ENCODE results near the gene STH. TPM values are rescaled to one million over a fixed set of nuclear protein-coding genes. Genes with fewer than 3 reads are reported as not detected.
"Not testable (repeated sequence)": the region's sequence is repeated elsewhere in the genome, so short reads cannot be mapped to it uniquely, and the experiment has no call there.

Gene STH, protein sequence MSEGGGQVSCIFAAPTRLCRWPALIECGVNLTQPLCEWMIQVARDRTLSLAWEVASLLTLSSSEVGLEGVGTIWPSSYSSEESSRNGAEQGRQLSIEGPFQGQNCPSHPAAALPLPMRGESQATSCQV
- total RNA-seq (2014; rRNA removed; shearing (Covaris generic)), result not detected in 2 replicates

DNA sequence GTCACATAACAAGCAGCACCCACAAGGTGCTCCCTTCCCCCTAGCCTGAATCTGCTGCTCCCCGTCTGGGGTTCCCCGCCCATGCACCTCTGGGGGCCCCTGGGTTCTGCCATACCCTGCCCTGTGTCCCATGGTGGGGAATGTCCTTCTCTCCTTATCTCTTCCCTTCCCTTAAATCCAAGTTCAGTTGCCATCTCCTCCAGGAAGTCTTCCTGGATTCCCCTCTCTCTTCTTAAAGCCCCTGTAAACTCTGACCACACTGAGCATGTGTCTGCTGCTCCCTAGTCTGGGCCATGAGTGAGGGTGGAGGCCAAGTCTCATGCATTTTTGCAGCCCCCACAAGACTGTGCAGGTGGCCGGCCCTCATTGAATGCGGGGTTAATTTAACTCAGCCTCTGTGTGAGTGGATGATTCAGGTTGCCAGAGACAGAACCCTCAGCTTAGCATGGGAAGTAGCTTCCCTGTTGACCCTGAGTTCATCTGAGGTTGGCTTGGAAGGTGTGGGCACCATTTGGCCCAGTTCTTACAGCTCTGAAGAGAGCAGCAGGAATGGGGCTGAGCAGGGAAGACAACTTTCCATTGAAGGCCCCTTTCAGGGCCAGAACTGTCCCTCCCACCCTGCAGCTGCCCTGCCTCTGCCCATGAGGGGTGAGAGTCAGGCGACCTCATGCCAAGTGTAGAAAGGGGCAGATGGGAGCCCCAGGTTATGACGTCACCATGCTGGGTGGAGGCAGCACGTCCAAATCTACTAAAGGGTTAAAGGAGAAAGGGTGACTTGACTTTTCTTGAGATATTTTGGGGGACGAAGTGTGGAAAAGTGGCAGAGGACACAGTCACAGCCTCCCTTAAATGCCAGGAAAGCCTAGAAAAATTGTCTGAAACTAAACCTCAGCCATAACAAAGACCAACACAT lies at the start of gene STH:
Gene STH, plus strand, starts transcription at position 264 of the 913 bp plus-strand sequence. Its CDS starts 30 bp downstream, at position 294.
- DNase-seq (ENCODE audit: low read depth in 1 of 2, low spot score in 2 of 2), result no peak
- H3K4me3 ChIP-seq, result no peak within 1 kb of the TSS
- no peaks in the 10 kb centered on the region for H3K9me3 ChIP-seq (replicated peaks)
- H3K27ac ChIP-seq, result no peak within 1 kb of the TSS
- H3K27me3 ChIP-seq (replicated peaks), result no peaks in the 10 kb centered on the region
- H3K36me3 ChIP-seq, result no peaks in the 10 kb centered on the region
- no peaks in the 10 kb centered on the region for H3K4me1 ChIP-seq (replicated peaks)

DNA sequence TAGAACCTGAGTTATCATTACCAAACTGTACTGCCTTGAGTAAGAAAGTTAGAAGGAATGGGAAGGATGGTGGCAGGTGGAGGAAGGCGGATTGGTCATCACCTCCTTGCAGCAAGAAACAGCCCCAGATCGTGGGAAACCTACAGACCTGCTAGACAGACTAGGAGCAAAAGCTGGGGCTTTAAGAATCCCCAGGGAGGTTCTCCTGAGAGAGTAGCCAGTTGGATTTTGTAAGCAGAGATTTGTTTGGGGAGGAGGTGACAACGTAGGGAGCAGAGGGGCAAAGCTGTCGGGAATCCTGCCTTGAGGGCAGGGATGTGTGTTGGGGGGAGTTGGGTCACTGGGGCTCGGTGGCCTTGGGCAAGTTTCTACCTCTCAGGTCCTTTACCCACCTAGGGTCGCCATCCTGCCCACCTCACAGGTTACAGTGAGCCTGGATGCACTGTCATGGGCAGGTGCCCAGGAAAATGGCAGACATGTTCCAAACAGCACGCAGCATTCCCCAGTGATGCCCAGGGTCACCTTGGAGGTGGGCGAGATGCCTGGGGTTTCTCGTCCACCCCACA lies 49.2 kb upstream of the STH start:
- no peak overlapping the region for H3K27ac ChIP-seq
- H3K27me3 ChIP-seq (replicated peaks), result peaks cover 50% of the 10 kb centered on the region
- H3K4me3 ChIP-seq, result no peak overlapping the region
- DNase-seq (ENCODE audit: low read depth in 1 of 2, low spot score in 2 of 2), result no peak
- no peaks in the 10 kb centered on the region for H3K9me3 ChIP-seq (replicated peaks)
- H3K4me1 ChIP-seq (replicated peaks), result peaks cover 6% of the 10 kb centered on the region
- no peaks in the 10 kb centered on the region for H3K36me3 ChIP-seq

DNA sequence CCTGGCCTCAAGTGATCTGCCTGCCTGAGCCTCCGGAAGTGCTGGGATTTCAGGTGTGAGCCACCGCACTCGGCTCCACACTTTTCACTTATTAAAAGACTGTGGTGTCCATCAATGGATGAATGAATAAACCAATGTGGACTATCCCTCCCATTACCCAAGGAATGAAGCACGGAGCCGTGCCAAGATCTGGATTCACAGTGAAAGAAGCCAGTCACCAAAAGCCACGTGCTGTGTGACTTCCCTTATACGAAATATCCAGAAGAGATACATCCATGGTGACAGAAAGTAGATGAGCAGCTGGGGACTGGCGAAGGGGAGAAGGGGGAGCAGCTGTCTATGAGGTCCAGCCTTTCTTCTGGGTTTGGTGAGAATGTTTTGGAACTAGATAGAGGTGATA lies 48.2 kb upstream of the STH start:
- H3K9me3 ChIP-seq (replicated peaks), result no peaks in the 10 kb centered on the region
- no peak overlapping the region for H3K4me3 ChIP-seq
- no peaks in the 10 kb centered on the region for H3K36me3 ChIP-seq
- peaks cover 6% of the 10 kb centered on the region for H3K4me1 ChIP-seq (replicated peaks)
- no peak for DNase-seq (ENCODE audit: low read depth in 1 of 2, low spot score in 2 of 2)
- H3K27me3 ChIP-seq (replicated peaks), result peaks cover 46% of the 10 kb centered on the region
- no peak overlapping the region for H3K27ac ChIP-seq

DNA sequence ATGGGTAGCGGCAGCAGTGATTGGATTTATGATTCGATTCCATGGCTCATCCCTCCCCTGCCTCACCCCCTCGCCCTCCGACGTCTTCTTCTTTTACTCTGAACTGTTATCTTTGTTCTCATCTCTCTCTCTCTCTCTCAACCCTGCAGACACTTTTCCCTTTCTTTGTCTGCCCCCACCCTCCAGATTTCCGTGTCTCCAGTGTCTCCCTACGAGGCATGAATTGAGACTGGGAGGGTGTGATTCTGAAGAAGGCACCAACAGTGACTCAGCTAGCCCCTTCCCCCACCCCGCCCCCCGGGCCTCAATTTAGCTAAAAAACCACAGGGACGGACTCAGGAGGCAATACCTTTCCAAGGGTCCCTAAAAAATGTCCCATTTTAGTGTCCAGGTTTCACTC lies 47.6 kb upstream of the STH start:
- Histone ChIP-seq H3K27me3 (replicated peaks) (peaks cover 42% of the 10 kb centered on the region), H3K4me1 (replicated peaks) (peaks cover 6% of the 10 kb centered on the region), H3K27ac (no peak overlapping the region), H3K36me3 (no peaks in the 10 kb centered on the region), H3K4me3 (no peak overlapping the region), H3K9me3 (replicated peaks) (no peaks in the 10 kb centered on the region)
- DNase-seq (ENCODE audit: low read depth in 1 of 2, low spot score in 2 of 2), result no peak

DNA sequence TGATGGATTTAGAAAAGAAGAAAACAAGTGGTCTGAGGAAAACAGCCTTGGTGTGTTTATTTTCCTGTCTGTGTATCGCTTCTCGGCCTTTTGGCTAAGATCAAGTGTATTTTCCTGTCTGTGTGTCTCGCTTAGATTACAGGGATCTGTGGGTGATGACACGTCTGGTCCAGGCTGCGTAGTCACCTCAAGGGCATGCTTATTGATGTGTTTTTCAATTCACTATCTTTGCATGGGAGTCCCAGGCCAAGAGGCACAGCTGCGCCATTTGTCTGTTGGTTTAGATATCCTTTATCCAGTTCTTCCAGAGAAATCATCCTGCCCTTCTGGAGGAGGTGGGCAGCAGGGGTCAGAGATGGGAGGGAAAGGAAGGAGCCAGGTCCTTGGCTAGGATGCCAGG lies 47.1 kb upstream of the STH start:
- H3K4me3 ChIP-seq, result no peak overlapping the region
- DNase-seq (ENCODE audit: low read depth in 1 of 2, low spot score in 2 of 2), result no peak
- no peaks in the 10 kb centered on the region for H3K9me3 ChIP-seq (replicated peaks)
- H3K36me3 ChIP-seq, result no peaks in the 10 kb centered on the region
- H3K4me1 ChIP-seq (replicated peaks), result peaks cover 6% of the 10 kb centered on the region
- peaks cover 42% of the 10 kb centered on the region for H3K27me3 ChIP-seq (replicated peaks)
- H3K27ac ChIP-seq, result no peak overlapping the region

DNA sequence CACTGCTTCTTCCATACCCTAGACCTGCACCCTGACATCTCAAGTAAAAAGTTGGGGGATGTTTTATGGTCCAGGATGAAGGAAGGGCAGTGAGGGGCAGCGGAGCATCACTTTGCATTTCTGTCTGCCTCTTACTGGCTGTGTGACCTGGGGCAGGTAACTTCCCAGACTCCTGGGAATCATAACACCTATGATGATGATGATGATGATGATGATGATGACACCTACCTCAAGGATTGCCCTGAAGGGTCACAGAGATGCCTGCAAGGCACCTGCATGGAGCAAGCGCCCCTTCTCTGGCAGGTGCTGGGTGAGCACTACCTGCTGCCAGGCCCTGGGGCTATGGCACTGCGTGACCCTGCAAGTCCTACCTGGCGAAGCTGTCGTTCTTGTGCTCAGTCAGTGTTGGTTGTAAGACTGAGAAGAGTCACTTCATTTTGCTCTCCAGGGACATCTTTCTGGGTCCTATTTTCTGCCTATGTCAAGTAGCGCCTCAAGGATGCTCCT lies 46.2 kb upstream of the STH start:
- Histone ChIP-seq H3K4me3 (no peak overlapping the region), H3K4me1 (replicated peaks) (peaks cover 6% of the 10 kb centered on the region), H3K9me3 (replicated peaks) (no peaks in the 10 kb centered on the region), H3K36me3 (no peaks in the 10 kb centered on the region), H3K27me3 (replicated peaks) (peaks cover 46% of the 10 kb centered on the region), H3K27ac (no peak overlapping the region)
- no peak for DNase-seq (ENCODE audit: low read depth in 1 of 2, low spot score in 2 of 2)

DNA sequence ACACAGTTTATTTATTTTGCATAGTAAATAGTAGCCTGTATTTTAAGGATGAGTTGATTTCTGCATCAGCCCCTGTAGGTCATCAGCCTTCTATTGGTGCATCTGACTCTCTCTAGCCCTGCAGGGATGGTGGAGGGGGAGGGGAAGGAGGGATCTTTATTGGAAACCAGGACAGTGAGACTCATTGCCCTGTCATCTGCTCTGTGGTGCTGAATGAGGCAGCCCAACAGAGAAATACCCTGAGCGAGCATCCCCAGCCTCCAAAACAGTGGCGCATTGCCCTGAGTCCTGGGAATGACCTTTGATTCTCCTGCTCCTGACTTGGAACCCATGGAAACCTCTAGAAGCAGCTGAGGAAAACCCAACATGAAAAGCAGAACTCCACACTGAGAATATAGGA lies 45.5 kb upstream of the STH start:
- H3K27ac ChIP-seq, result no peak overlapping the region
- no peak overlapping the region for H3K4me3 ChIP-seq
- H3K27me3 ChIP-seq (replicated peaks), result peaks cover 51% of the 10 kb centered on the region
- peaks cover 6% of the 10 kb centered on the region for H3K4me1 ChIP-seq (replicated peaks)
- no peak for DNase-seq (ENCODE audit: low read depth in 1 of 2, low spot score in 2 of 2)
- no peaks in the 10 kb centered on the region for H3K9me3 ChIP-seq (replicated peaks)
- no peaks in the 10 kb centered on the region for H3K36me3 ChIP-seq

DNA sequence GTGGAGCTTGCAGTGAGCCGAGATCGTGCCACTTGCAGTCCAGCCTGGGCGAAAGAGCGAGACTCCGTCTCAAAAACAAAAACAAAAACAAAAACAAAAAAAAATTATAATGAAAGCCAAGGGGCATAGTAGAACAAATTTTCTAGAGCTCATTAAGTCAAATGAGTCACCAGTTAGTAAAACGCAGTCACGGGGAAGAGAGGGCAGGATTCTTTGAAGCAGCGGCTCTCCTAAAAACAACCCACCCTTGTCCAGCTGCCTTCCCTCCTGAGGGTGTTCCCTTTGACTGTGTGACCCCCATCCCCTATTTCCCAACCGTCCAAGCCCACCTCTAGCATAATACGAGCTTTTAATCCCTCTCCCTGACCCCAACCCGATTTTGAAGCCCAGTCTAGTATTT lies 44.1 kb upstream of the STH start:
- H3K27me3 ChIP-seq (replicated peaks), result peaks cover 52% of the 10 kb centered on the region
- H3K36me3 ChIP-seq, result no peaks in the 10 kb centered on the region
- no peaks in the 10 kb centered on the region for H3K9me3 ChIP-seq (replicated peaks)
- H3K4me3 ChIP-seq, result no peak overlapping the region
- DNase-seq (ENCODE audit: low read depth in 1 of 2, low spot score in 2 of 2), result no peak
- H3K27ac ChIP-seq, result no peak overlapping the region
- H3K4me1 ChIP-seq (replicated peaks), result no peaks in the 10 kb centered on the region

DNA sequence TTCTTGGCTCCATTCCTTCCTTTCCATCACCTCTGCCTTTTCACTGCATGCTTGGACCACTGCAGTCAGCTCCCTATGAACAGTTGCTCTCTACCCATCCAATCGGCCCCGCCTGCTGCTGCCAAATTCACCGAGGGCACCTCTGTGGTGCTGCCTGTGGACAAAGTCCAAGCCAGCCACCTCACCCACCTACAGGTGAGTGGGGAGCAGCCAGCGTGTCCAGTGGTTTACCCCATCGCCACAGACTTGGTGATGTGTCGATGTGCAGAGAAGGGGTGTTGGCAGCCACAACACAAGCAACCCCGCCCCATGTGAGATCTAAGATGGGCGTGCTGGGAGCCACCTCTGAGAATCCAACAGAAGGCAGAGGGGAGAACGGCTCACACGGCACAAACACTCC lies 43.7 kb upstream of the STH start:
- Histone ChIP-seq H3K36me3 (no peaks in the 10 kb centered on the region), H3K4me3 (no peak overlapping the region), H3K4me1 (replicated peaks) (no peaks in the 10 kb centered on the region), H3K27ac (no peak overlapping the region), H3K27me3 (replicated peaks) (peaks cover 52% of the 10 kb centered on the region), H3K9me3 (replicated peaks) (no peaks in the 10 kb centered on the region)
- no peak for DNase-seq (ENCODE audit: low read depth in 1 of 2, low spot score in 2 of 2)

DNA sequence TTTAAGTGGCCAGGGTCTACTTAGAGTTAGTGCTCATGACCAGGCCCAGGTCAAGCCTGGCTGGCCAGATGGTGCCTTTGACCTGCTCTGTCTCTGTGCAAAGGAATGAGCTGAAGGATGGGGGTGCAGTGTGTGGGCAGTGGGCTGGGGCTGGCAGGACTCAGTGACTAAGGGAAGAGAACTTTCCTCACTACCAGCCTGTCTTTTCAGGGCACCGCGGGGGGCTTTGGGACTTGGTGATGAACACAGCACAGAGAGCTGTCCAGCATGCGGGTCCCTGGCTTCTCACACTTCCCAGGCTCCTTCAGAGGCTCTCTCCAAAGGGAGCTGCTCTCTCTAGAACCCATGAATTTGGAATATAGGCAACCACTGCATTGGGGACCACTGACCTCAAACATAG lies 43.0 kb upstream of the STH start:
- no peak overlapping the region for H3K4me3 ChIP-seq
- no peaks in the 10 kb centered on the region for H3K4me1 ChIP-seq (replicated peaks)
- H3K36me3 ChIP-seq, result no peaks in the 10 kb centered on the region
- H3K27ac ChIP-seq, result no peak overlapping the region
- peaks cover 44% of the 10 kb centered on the region for H3K27me3 ChIP-seq (replicated peaks)
- no peaks in the 10 kb centered on the region for H3K9me3 ChIP-seq (replicated peaks)
- no peak for DNase-seq (ENCODE audit: low read depth in 1 of 2, low spot score in 2 of 2)

DNA sequence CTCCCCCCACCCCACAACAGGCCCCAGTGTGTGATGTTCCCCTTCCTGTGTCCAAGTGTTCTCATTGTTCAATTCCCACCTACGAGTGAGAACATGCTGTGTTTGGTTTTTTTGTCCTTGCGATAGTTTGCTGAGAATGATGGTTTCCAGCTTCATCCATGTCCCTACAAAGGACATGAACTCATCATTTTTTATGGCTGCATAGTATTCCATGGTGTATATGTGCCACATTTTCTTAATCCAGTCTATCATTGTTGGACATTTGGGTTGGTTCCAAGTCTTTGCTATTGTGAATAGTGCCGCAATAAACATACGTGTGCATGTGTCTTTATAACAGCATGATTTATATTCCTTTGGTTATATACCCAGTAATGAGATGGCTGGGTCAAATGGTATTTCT lies 42.3 kb upstream of the STH start:
- H3K27ac ChIP-seq; DNase-seq (ENCODE audit: low read depth in 1 of 2, low spot score in 2 of 2); H3K4me1 ChIP-seq (replicated peaks); H3K36me3 ChIP-seq; H3K9me3 ChIP-seq (replicated peaks); H3K4me3 ChIP-seq: not testable (repeated sequence)
- peaks cover 39% of the 10 kb centered on the region for H3K27me3 ChIP-seq (replicated peaks)

DNA sequence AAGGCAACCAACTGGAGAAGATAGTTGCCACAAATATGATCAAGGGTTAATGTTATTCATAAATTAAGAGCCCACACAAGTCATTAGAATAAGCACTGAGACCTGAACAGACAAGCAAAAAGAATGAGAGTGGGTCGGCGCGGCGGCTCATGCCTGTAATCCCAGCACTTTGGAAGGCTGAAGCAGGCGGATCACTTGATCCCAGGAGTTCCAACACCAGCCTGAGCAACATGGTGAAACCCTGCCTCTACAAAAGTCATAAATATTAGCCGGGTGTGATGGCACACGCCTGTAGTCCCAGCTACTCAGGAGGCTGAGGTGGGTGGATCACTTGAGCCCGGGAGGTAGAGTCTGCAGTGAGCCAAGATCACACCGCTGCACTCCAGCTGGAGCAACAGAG lies 40.7 kb upstream of the STH start:
- Histone ChIP-seq H3K36me3 (no peaks in the 10 kb centered on the region), H3K4me1 (replicated peaks) (no peaks in the 10 kb centered on the region), H3K4me3 (no peak overlapping the region), H3K27ac (no peak overlapping the region), H3K9me3 (replicated peaks) (no peaks in the 10 kb centered on the region), H3K27me3 (replicated peaks) (peaks cover 34% of the 10 kb centered on the region)
- no peak for DNase-seq (ENCODE audit: low read depth in 1 of 2, low spot score in 2 of 2)

DNA sequence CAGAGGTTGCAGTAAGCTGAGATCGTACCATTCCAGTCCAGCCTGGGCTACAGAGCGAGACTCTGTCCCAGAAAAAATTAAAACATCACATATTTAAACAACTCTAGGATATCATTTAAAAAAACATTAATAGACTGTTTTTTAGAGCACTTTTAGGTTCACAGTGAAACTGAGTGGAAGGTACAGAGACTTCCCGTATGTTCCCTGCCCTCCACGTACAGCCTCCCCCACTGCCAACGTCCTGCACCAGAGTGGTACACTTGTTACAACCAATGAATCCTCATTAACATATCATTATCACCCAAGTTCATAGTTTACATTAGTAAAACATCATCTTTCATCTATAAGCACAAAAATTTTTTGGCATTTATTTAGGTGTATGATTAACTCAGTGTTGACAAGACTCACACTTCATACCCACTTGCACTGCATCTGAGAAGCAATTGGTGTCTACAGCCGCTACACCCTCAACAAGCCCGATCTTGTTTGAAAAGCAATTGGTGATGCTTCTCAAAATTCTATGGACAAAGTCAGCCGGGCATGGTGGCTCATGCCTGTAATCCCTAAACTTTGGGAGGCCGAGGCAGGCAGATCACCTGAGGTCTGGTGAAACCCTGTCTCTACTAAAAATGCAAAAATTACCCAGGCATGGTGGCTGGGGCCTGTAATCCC lies 39.9 kb upstream of the STH start:
- Histone ChIP-seq H3K27ac (no peak overlapping the region), H3K9me3 (replicated peaks) (no peaks in the 10 kb centered on the region), H3K36me3 (no peaks in the 10 kb centered on the region), H3K4me3 (no peak overlapping the region), H3K27me3 (replicated peaks) (peaks cover 29% of the 10 kb centered on the region), H3K4me1 (replicated peaks) (no peaks in the 10 kb centered on the region)
- DNase-seq (ENCODE audit: low read depth in 1 of 2, low spot score in 2 of 2), result no peak

DNA sequence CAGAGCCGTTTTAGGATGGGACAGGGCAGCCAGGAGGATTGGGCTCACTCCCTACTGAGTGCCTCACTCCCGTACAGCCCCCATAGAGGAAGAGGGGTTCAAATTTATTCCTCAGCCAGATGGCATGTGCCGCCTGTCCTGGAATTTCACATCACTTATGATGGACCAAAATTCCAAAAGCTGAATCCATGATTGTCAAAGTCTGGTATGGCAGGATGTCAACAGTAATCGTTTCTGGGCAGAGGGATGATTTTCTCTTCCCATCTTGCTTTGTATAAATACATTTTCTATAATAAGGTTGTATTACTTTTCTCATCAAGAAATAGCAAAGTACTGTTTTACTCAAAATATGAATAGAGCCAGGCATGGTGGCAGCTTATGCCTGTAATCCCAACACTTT lies 38.7 kb upstream of the STH start:
- DNase-seq (ENCODE audit: low read depth in 1 of 2, low spot score in 2 of 2), result no peak
- H3K27ac ChIP-seq, result no peak overlapping the region
- H3K36me3 ChIP-seq, result no peaks in the 10 kb centered on the region
- no peaks in the 10 kb centered on the region for H3K4me1 ChIP-seq (replicated peaks)
- H3K27me3 ChIP-seq (replicated peaks), result peaks cover 31% of the 10 kb centered on the region
- H3K9me3 ChIP-seq (replicated peaks), result no peaks in the 10 kb centered on the region
- H3K4me3 ChIP-seq, result no peak overlapping the region

All from SJSA1 (cell line).